ENCODE measurements around the gene ZBTB20. TPM values are rescaled to one million over a fixed set of nuclear protein-coding genes. Genes with fewer than 3 reads are reported as not detected.
A peak's percentile ranks its signal among the peaks of the same experiment; 100 is the strongest.

ZBTB20 gene
- total RNA-seq, 1 donor from 2014 or later: 66.4 TPM

DNA sequence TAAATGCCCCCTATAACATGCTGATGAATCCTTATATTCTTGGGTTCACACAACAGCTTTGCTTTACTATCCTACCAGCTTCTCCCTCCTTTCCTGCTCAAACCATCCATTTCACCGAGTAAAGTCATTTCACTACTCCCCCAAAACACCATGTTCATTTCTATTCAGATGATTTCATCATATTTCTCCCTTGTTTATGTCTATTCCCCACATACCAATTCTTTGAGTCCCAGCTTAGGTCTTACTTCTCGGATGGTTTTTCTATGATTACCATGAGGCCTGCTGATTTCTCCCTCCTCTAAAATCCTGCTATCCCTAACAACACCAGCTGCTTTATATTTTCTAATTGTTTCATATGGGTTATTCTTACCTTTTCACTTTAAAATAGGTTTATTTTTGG lies 621.8 kb downstream of the ZBTB20 start:
- no peak overlapping the region for H3K27ac ChIP-seq
- H3K4me3 ChIP-seq: no peak overlapping the region
- no peaks in the 10 kb centered on the region for H3K4me1 ChIP-seq
- H3K36me3 ChIP-seq: no peaks in the 10 kb centered on the region
- no peaks in the 10 kb centered on the region for H3K9me3 ChIP-seq
- H3K27me3 ChIP-seq (ENCODE audit: low read depth): no peaks in the 10 kb centered on the region
- TF ChIP-seq, protein P1, sequence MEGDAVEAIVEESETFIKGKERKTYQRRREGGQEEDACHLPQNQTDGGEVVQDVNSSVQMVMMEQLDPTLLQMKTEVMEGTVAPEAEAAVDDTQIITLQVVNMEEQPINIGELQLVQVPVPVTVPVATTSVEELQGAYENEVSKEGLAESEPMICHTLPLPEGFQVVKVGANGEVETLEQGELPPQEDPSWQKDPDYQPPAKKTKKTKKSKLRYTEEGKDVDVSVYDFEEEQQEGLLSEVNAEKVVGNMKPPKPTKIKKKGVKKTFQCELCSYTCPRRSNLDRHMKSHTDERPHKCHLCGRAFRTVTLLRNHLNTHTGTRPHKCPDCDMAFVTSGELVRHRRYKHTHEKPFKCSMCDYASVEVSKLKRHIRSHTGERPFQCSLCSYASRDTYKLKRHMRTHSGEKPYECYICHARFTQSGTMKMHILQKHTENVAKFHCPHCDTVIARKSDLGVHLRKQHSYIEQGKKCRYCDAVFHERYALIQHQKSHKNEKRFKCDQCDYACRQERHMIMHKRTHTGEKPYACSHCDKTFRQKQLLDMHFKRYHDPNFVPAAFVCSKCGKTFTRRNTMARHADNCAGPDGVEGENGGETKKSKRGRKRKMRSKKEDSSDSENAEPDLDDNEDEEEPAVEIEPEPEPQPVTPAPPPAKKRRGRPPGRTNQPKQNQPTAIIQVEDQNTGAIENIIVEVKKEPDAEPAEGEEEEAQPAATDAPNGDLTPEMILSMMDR (IDR thresholded peaks at IDR 0.05): no peak
- intact Hi-C loops (cut with DNase I): no loop called here
- no peak for ATAC-seq
- no peak for DNase-seq

DNA sequence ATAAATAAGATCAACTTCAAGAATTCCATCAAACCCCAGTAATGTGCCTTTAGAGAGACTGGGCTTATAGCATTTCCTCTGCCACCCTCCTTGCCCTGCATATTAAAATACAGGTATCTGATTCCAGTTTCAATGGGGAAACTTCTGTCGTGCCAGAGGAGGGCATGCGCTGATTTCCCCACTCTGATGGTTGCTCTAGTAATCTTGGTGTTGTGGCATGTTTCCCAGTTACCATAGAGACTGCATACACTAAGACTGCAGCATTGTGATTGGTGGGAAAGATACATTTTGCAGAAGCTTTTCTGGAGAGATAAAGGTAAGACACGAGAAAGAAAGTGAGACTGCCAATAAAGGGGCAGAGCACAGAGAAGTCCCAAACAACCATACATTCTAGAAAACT lies 627.7 kb downstream of the ZBTB20 start:
- intact Hi-C loops (cut with DNase I): no loop called here
- TF ChIP-seq, protein P1 (IDR thresholded peaks at IDR 0.05): no peak
- H3K27me3 ChIP-seq (ENCODE audit: low read depth): no peaks in the 10 kb centered on the region
- H3K4me1 ChIP-seq: peaks cover 11% of the 10 kb centered on the region
- H3K27ac ChIP-seq: peak overlapping the region; percentile 3
- peak; percentile 94 for ATAC-seq
- peak; percentile 57 for DNase-seq
- no peak overlapping the region for H3K4me3 ChIP-seq
- H3K9me3 ChIP-seq: no peaks in the 10 kb centered on the region
- no peaks in the 10 kb centered on the region for H3K36me3 ChIP-seq

DNA sequence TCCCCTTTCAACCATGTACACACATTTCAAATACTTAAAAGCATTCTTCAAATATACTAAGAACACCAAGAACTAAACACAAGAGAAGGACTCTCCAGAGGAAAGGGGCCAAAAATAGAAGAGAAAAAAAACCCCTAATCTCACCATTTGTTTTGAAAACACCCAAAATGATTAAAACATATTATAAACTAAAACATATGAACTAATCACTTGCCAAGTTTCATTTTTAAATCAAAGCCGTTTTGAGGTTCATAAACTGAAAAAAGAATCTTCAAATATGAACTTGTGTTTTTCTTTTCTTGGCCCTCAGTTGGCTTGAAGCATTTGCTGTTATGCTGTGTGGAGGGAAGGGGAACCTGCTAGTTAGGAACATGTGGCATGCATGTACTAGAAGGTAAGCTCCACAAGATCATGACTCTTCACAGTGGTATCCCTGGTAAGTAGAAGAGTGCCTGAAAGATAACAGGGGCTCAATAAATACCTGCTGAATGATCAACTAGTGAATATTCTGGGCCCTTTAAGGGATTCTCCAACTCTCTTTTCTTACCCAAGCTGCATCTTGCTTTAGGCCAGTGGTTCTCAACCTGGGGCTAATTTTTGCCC lies 628.8 kb downstream of the ZBTB20 start:
- TF ChIP-seq, protein P1 (IDR thresholded peaks at IDR 0.05): no peak
- ATAC-seq (peak; percentile 35 to 52), DNase-seq (no peak)
- peak overlapping the region; percentile 3 for H3K27ac ChIP-seq
- no peak overlapping the region for H3K4me3 ChIP-seq
- H3K27me3 ChIP-seq (ENCODE audit: low read depth): no peaks in the 10 kb centered on the region
- no peaks in the 10 kb centered on the region for H3K36me3 ChIP-seq
- H3K9me3 ChIP-seq: no peaks in the 10 kb centered on the region
- intact Hi-C loops (cut with DNase I): no loop called here
- H3K4me1 ChIP-seq: peaks cover 11% of the 10 kb centered on the region

DNA sequence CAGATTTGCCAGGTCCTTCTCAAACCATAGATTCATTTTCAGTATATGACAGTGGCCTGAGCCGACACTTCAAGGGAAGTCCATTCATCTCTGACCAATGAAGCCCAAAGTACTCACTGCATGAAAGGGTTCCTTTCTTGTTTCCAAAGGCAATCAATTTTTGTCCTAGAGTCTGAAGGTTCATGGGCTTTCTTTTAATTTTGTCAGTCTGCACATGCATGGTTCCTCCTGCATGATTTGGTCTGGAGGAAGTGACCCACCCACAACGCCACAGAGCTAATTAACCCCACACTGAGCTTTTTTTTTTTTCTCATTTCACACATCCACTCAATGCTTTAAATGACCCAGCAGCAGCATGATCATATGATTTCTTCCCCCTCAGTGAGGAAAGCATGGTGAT lies 636.9 kb downstream of the ZBTB20 start:
- no peaks in the 10 kb centered on the region for H3K9me3 ChIP-seq
- DNase-seq (no peak), ATAC-seq (no peak)
- TF ChIP-seq, protein P1 (IDR thresholded peaks at IDR 0.05): no peak
- no peaks in the 10 kb centered on the region for H3K36me3 ChIP-seq
- no peaks in the 10 kb centered on the region for H3K4me1 ChIP-seq
- no peak overlapping the region for H3K4me3 ChIP-seq
- intact Hi-C loops (cut with DNase I): no loop called here
- H3K27me3 ChIP-seq (ENCODE audit: low read depth): no peaks in the 10 kb centered on the region
- no peak overlapping the region for H3K27ac ChIP-seq

DNA sequence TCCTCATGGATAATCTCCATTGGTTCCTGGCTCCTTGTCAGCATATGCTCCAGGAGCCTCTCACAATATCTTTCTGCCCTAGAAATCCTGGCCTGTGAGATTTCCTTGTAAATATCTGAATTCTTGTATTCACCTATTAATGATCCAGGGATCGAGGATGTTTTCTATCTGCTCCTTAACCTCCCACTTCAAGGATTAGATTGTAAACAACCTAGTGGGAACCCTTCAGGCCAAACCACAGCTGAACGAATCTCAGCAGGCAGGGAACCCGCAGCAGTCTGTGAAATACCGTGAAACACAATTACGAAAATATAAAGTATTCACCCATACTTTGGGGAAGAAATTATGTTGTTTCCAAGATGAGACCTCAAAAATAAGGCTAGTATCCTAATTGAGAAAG lies 637.3 kb downstream of the ZBTB20 start:
- H3K27ac ChIP-seq: no peak overlapping the region
- DNase-seq: no peak
- TF ChIP-seq, protein P1 (IDR thresholded peaks at IDR 0.05): no peak
- no peaks in the 10 kb centered on the region for H3K9me3 ChIP-seq
- no peaks in the 10 kb centered on the region for H3K36me3 ChIP-seq
- no peak overlapping the region for H3K4me3 ChIP-seq
- ATAC-seq: no peak
- no peaks in the 10 kb centered on the region for H3K27me3 ChIP-seq (ENCODE audit: low read depth)
- H3K4me1 ChIP-seq: no peaks in the 10 kb centered on the region
- intact Hi-C loops (cut with DNase I): no loop called here
